NCI-H187 (cell line): Measurements from ENCODE around the gene PRRG2.

ENCODE experiments used
- DNase-seq, 2 experiments: peaks; one replicate each; lab custom pipeline; 2025; lab: John Stamatoyannopoulos, UW

Gene PRRG2

GRCh38 chr19:49557641-49558325 is 23.3 kb upstream of the PRRG2 start:
- no peak for DNase-seq

GRCh38 chr19:49558591-49558990 is 22.5 kb upstream of the PRRG2 start:
- no peak for DNase-seq

GRCh38 chr19:49559443-49559842 is 21.7 kb upstream of the PRRG2 start:
- no peak for DNase-seq

GRCh38 chr19:49559928-49560327 is 21.2 kb upstream of the PRRG2 start:
- DNase-seq = no peak

GRCh38 chr19:49560358-49560900 is 20.7 kb upstream of the PRRG2 start:
- no peak for DNase-seq

- DNase-seq = no peak
Measured at GRCh38 chr19:49564616-49565045, 16.5 kb upstream of the PRRG2 start.

- DNase-seq = no peak
Measured at GRCh38 chr19:49565261-49565660, 15.9 kb upstream of the PRRG2 start.

- no peak for DNase-seq
Measured at GRCh38 chr19:49566302-49566701, 14.8 kb upstream of the PRRG2 start.

- DNase-seq = no peak
Measured at GRCh38 chr19:49567861-49568441, 13.2 kb upstream of the PRRG2 start.

- peak; percentile 46 to 77 for DNase-seq
Measured at GRCh38 chr19:49570138-49570856, 10.8 kb upstream of the PRRG2 start.

GRCh38 chr19:49570997-49571676 is 10.0 kb upstream of the PRRG2 start:
- DNase-seq = no peak

GRCh38 chr19:49573009-49573408 is 8.1 kb upstream of the PRRG2 start:
- DNase-seq = no peak

- DNase-seq = no peak
Measured at GRCh38 chr19:49573425-49573824, 7.7 kb upstream of the PRRG2 start.

GRCh38 chr19:49574206-49574755 is 6.8 kb upstream of the PRRG2 start:
- no peak for DNase-seq

- DNase-seq = no peak
Measured at GRCh38 chr19:49579193-49579592, 1.9 kb upstream of the PRRG2 start.

GRCh38 chr19:49579947-49580263 is 1.2 kb upstream of the PRRG2 start:
- DNase-seq = no peak

GRCh38 chr19:49580264-49581006 is 681 bp upstream of the PRRG2 start, which contains the start of gene NOSIP:
TSS of gene NOSIP (minus strand) at chr19:49580556. CDS start at chr19:49560691, 19,865 bp downstream.
- peak; percentile 95 to 97 for DNase-seq

GRCh38 chr19:49583239-49583638 is 2.1 kb downstream of the PRRG2 start:
- DNase-seq = no peak

GRCh38 chr19:49585023-49585422 is 3.9 kb downstream of the PRRG2 start:
- no peak for DNase-seq

GRCh38 chr19:49587227-49587626 is 6.1 kb downstream of the PRRG2 start:
- DNase-seq = no peak

GRCh38 chr19:49588365-49589122 is 7.4 kb downstream of the PRRG2 start:
- DNase-seq = no peak
